Panc1 (cell line): ENCODE measurements around the gene NTMT1. TPM values are rescaled to one million over a fixed set of nuclear protein-coding genes. Genes with fewer than 3 reads are reported as not detected.

Experiments
- ATAC-seq: fragments of 200-7000 bp; cut with Tn5 transposase; 2 replicates; pipeline ENCODE4 v1.9.1; 2020; ENCODE audit warnings: mild to moderate bottlenecking, moderate library complexity
- BruUV-seq: library from RNA; stranded (reverse); fragments of 400-500 nt; replicated peaks from 2 replicates; lab custom pipeline; 2021; lab: Mats Ljungman, UMichigan
- CTCF ChIA-PET: fragments of 300-600 bp; sonication (Branson Sonifier 250); formaldehyde crosslinking; loops from one replicate; lab custom pipeline; 2022; ENCODE audit warnings: antibody characterized with exemption; lab: Charles Lee
- POLR2A ChIA-PET: fragments of 300-600 bp; sonication (Branson Sonifier 250); formaldehyde crosslinking; loops from one replicate; lab custom pipeline; 2022; ENCODE audit warnings: antibody characterized with exemption; lab: Charles Lee
- DNase-seq: peaks from one replicate; pipeline ENCODE4 v3.0.0-alpha.2; 2010; ENCODE audit warnings: low read depth, low spot score
- H3K27ac ChIP-seq: 2 replicates; pipeline ENCODE4 v1.5.1; 2011; ENCODE audit warnings: mild to moderate bottlenecking, low read length, inconsistent platforms
- H3K27me3 ChIP-seq: fragments of 200-500 bp; sonication (Bioruptor generic); 2 replicates; pipeline ENCODE4 v1.6.0; 2014; ENCODE audit warnings: low read length, inconsistent platforms; ENCODE audit not compliant: control insufficient read depth, insufficient read depth
- H3K36me3 ChIP-seq: fragments of 200-500 bp; sonication (Bioruptor generic); 2 replicates; pipeline ENCODE4 v1.5.1; 2014; ENCODE audit warnings: inconsistent platforms, mild to moderate bottlenecking, low read length, moderate library complexity; ENCODE audit not compliant: control insufficient read depth, insufficient read depth
- H3K4me1 ChIP-seq: 2 replicates; pipeline ENCODE4 v1.5.1; 2011; ENCODE audit warnings: inconsistent platforms, mild to moderate bottlenecking, low read length, moderate library complexity; ENCODE audit not compliant: control insufficient read depth, insufficient read depth
- H3K4me3 ChIP-seq, 2 experiments: 2 replicates each; pipeline ENCODE4 v1.5.1; 2011 to 2012; ENCODE audit warnings: low read depth in 2 of 2, low read length in 2 of 2, mild to moderate bottlenecking in 2 of 2, inconsistent platforms in 1 of 2, moderate library complexity in 1 of 2
- H3K9me3 ChIP-seq: fragments of 200-500 bp; sonication (Bioruptor generic); 2 replicates; pipeline ENCODE4 v1.5.1; 2014; ENCODE audit warnings: low read depth, mild to moderate bottlenecking, inconsistent platforms, low read length, moderate library complexity; ENCODE audit not compliant: control insufficient read depth, insufficient read depth
- CTCF ChIP-seq: fragments of 450-650 bp; IDR thresholded peaks from 2 replicates; pipeline ENCODE4 v1.5.1; 2017; ENCODE audit warnings: mild to moderate bottlenecking
- POLR2AphosphoS5 ChIP-seq: IDR thresholded peaks from 2 replicates; pipeline ENCODE4 v1.6.1; 2012; ENCODE audit warnings: mild to moderate bottlenecking, low read depth, low read length, moderate library complexity
- REST ChIP-seq, 2 experiments: IDR thresholded peaks; 2 replicates each; pipeline ENCODE4 v1.6.1; 2011 to 2012; ENCODE audit warnings: low read depth in 2 of 2, control low read depth in 1 of 2, low read length in 1 of 2, mild to moderate bottlenecking in 1 of 2, moderate library complexity in 1 of 2; ENCODE audit not compliant: insufficient read depth in 1 of 2
- SIN3A ChIP-seq: IDR thresholded peaks from 2 replicates; pipeline ENCODE4 v1.6.1; 2012; ENCODE audit warnings: low read depth, mild to moderate bottlenecking, low read length, moderate library complexity, borderline replicate concordance; ENCODE audit not compliant: insufficient read depth
- TCF7L2 ChIP-seq: IDR thresholded peaks from 2 replicates; pipeline ENCODE4 v1.6.1; 2011; ENCODE audit warnings: mild to moderate bottlenecking, low read depth, low read length, inconsistent platforms
- in situ Hi-C: cut with HindIII; loops from 2 replicates; pipeline ENCODE4 v1.10.0; 2016; ENCODE audit warnings: low sequenced_read_pairs, low pct_unique_long_range_greater_than_20kb
- intact Hi-C: fragments of 100-400 bp; cut with micrococcal nuclease; formaldehyde crosslinking; loops from one replicate; pipeline ENCODE4 v1.10.0; 2022; ENCODE audit not compliant: unreplicated experiment
- total RNA-seq: library from RNA; stranded (reverse); gene quantifications from one replicate; pipeline ENCODE4 v1.2.1, GENCODE V29; 2021; ENCODE audit not compliant: unreplicated experiment

Gene NTMT1
- total RNA-seq, 1 experiment from 2014 or later, result 47.5 TPM

- intact Hi-C loops (no loop called here), in situ Hi-C loops (no loop called here)
- no peak for TF ChIP-seq SIN3A
- TF ChIP-seq TCF7L2, result no peak
- no peak for TF ChIP-seq CTCF
- no peak for TF ChIP-seq POLR2AphosphoS5
- TF ChIP-seq REST (IDR thresholded peaks at IDR 0.05; ENCODE audit: insufficient read depth in 1 of 2, low read depth in 2 of 2, low read length in 1 of 2), result no peak
- H3K36me3 ChIP-seq, result no peaks in the 10 kb centered on the region
- ChIA-PET POLR2A (interaction anchor here (0.5 kb wide), 1 partner anchor 54 kb away, joined by 5 read pairs; no protein-coding TSS in a partner anchor), CTCF (no interaction called here)
- no TSS peak for BruUV-seq
- DNase-seq, result no peak
- no peak overlapping the region for H3K4me3 ChIP-seq
- no peaks in the 10 kb centered on the region for H3K4me1 ChIP-seq
- no peaks in the 10 kb centered on the region for H3K27me3 ChIP-seq
- ATAC-seq, result no peak
- no peaks in the 10 kb centered on the region for H3K9me3 ChIP-seq
- H3K27ac ChIP-seq, result no peak overlapping the region
These were observed 49.7 kb downstream of the NTMT1 start for GRCh38 chr9:129675620-129676019.

GRCh38 chr9:129676287-129676686 lies 50.3 kb downstream of the NTMT1 start:
- no peaks in the 10 kb centered on the region for H3K9me3 ChIP-seq
- BruUV-seq, result no TSS peak
- H3K27ac ChIP-seq, result no peak overlapping the region
- DNase-seq, result no peak
- no peaks in the 10 kb centered on the region for H3K4me1 ChIP-seq
- no peak for ATAC-seq
- ChIA-PET POLR2A (interaction anchor here (0.5 kb wide), 1 partner anchor 53 kb away, joined by 5 read pairs; no protein-coding TSS in a partner anchor), CTCF (no interaction called here)
- H3K4me3 ChIP-seq, result no peak overlapping the region
- TF ChIP-seq SIN3A (no peak), CTCF (no peak), POLR2AphosphoS5 (no peak), REST (IDR thresholded peaks at IDR 0.05; ENCODE audit: insufficient read depth in 1 of 2, low read depth in 2 of 2, low read length in 1 of 2) (no peak), TCF7L2 (no peak)
- intact Hi-C loops, result no loop called here
- H3K36me3 ChIP-seq, result no peaks in the 10 kb centered on the region
- no peaks in the 10 kb centered on the region for H3K27me3 ChIP-seq
- in situ Hi-C loops, result no loop called here
